Amniotic stem cell (primary cell): ENCODE data around the gene GAB2.
A peak's percentile ranks its signal among the peaks of the same experiment; 100 is the strongest.
"Not testable (repeated sequence)": the region's sequence is repeated elsewhere in the genome, so short reads cannot be mapped to it uniquely, and the experiment has no call there.

ENCODE experiments used
- DNase-seq: peaks from one replicate; lab custom pipeline; 2025; lab: John Stamatoyannopoulos, UW

Gene GAB2

DNA sequence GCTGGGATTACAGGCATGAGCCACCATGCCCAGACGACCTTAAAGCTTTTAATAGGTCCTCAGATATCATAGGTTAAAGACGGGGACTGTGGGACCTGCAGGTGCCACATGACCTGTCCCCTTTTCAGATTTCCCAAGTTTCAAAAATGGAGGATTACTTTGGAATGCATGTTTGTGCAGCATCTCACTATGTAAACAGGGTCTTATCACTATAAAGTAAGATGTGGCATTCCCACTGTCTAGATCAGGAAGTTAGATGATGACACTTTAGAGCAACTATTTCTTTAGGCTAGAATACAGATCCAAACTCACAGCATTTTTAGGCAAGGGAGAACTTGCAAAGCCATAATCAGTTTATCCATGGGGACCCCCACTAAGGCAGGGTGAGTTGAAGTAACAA, 136.1 kb downstream of the GAB2 start:
- DNase-seq, result no peak

DNA sequence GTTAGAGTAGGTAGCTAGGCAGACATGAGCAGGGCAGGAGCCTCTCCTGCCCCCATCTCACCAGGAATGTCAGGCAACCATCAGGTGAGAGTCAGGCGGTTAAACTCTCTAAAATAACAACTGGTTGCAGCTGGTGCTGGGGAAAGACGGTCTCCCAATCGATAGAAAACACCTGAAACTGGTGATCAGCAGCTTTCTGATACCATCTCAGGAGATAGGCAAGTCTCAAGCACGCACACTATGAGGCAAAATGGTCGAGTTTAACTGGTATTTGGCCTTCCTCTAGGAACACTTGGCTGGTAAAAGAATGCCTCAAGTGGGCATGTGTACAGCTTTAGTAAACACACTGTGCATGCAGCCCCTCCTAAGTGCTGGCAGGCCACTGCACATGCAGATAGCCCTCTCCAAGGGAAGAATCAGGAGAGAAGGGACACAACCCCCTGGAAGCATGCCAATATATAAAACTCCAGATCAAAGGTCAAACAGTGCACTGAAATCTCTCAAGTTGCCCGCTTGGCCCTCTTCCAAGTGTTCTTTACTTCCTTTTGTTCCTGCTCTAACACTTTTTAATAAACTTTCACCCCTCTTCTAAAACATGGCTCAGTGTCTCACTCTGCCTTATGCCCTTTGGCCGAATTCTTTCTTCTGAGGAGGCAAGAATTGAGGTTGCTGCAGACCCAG, 140.2 kb downstream of the GAB2 start:
- DNase-seq, result no peak

DNA sequence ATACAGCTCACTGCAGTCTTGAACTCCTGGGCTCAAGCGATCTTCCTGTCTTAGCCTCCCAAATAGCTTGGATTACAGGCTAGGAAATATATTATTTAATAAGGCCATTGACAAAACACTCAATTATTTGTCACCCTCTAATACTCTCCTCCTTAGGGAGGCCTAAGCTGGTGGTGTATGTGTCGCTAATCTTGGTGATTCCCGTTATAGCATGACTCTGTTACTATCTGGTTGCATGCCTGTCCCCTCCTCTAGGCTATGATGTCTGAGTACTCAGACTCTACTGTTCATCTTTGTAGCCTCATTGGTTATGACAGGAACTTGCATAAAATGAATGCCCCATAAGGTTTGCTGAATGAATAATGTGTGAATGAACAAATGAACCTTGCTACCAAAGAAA, 141.3 kb downstream of the GAB2 start:
- no peak for DNase-seq

DNA sequence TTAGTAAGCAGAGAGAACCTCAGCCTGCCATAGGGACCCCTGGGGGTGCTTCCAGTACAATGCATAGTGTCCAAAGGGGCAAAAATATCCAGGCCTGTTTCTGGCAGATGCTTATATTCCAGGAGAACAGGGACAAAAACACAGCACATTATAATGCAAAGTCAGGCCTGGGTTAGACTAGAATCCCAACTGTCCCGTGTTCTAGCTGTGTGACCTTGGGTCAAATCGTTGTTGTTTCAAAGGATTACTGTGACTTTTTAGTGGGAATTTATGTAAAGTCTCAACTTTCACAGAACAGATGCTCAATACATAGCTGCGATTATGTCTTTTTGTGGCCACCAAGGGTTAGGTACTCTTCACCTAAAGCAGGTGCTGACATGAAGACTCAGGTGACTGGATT, 142.9 kb downstream of the GAB2 start:
- DNase-seq, result no peak

DNA sequence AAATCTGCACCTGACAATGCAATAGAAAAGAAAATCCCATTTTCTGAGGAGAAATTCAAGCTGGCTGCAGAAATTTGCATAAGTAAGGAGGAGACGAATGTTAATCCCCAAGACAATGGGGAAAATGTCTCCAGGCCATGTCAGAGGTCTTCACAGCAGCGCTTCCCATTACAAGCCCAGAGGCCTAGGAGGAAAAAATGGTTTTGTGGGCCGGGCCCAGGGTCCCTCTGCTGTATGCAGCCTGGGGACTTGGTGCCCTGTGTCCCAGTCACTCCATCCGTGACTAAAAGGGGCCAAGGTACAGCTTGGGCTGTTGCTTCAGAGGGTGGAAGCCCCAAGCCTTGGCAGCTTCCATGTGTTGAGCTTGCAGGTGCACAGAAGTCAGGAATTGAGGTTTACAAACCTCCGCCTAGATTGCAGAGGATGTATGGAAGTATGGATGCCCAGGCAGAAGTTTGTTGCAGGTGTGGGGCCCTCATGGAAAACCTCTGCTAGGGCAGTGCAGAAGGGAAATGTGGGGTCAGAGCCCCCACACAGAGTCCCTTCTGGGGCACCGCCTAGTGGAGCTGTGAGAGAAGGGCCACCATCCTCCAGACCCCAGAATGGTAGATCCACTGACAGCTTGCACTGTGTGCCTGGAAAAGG, 144.9 kb downstream of the GAB2 start:
- DNase-seq, result not testable (repeated sequence)

DNA sequence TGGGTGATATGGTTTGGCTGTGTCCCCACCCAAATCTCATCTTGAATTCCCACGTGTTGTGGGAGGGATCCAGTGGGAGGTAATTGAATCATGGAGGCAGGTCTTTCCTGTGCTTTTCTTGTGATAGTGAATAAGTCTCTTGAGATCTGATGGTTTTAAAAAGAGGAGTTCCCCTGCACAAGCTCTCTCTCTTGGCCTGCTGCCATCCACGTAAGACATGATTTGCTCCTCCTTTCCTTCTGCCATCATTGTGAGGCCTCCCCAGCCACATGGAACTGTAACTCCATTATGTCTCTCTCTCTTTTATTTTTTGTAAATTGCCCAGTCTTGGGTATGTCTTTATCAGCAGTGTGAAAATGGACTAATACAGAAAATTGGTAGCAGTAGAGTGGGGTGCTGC, 145.8 kb downstream of the GAB2 start:
- DNase-seq, result not testable (repeated sequence)

DNA sequence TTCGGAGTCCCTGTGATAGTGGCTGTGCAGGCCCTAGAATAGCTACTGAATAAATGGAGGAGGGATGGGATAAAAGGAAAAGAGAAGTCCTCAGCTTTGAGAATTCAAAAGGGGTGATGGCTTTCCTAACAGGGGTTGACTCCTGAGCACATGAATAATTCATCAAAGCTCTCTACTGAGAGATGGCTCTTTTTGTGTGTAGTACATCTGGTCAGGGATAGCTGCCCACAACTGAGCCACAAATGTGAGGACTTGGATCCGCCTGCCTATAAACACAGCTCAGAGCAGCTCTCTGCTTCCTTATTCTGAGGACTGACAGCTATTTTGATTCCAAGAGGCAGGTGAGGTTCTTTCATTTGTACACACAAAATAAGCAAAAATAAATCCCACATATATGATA, 146.6 kb downstream of the GAB2 start:
- no peak for DNase-seq

DNA sequence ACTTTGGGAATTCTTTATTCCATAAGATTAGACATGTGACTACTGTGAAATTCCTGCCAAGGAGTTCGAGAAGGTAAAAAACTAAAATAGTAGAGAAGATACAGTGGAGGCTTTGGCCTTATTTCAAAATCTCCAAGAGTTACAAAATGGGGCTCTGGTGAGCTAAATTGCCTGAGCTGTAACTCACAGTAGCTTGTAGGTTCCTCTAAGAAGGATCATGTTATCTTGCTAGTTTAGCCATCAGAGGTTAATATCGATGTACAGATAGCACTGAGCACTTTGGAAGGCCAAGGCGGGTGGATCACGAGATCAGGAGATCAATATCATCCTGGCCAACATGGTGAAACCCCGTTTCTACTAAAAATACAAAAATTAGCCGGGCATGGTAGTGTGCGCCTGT, 147.8 kb downstream of the GAB2 start:
- no peak for DNase-seq

DNA sequence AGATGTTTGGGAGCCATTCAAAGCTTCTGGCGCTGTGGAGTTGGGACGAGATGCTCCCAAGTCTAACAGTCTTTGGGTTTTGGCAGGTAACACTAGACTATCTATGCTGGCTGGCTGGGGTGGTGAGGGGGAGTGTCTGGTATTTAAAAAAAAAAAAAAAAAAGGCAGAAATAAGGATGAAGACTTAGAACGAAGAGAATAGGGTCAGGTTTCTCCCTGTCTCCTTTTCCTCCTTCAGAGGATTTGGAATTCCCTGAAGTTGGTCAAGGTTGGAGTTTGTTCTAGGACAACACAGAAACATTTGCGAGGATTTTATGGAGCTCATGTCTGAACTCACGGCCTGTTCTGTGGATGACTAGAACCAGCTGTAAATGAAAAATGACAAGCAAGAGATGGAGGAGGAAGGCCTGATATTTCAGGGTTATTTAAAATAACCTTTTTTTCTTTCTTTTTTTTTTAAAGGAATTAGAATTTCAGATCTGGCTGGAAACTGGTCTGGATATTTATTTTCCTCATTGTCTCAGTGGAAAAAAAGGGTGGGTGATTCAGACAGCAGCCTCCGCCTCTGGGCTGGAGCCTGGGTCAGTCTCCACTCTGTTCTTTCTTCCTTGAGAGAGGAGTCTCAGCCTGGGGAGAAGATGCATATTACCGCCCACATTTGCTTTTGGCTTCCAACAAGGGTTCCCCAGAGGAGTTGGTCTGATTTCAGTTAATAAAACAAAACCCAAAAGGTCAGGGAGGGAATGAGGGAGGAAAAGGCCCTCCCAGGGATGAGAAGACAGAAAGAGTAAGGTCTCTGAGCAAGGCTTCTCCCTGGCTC, 148.8 kb downstream of the GAB2 start:
- DNase-seq, result no peak

DNA sequence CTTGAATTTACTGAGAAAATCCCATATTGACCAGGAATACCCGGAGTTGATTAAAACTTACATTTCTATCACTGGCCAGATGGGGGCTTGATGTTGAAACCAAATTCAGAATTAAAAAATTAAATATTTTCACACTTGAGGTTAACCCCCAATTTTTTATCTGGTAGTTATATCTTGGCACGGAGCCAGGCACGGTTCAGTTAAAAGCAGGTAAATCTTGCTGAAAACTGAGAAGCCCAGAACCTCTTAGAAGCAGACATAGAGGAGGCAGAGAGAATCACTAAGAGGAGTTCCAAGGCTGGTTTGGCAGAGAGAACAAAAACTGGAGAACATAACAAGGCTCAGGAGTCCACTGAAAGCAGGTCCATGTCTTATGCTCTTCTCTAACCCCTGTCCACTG, 151.2 kb downstream of the GAB2 start:
- DNase-seq, result no peak

DNA sequence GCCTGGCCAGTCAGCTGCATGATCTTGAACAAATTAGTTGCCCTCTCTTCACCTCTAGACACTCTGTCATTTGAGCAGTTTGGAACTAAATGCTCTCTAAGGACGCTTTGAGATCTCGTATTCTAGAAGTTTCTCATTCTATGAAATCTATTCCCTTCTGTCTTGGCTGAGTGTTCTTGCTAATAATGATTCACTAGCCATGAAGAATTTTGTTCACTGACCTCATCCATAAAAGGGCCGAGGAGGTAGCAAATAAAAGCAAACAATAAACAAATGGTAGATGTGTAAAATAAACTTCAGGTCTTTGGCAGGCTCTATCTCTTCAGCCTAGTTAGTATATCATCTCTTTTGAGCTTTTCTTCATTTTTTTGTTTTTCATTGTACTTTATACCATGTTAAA, 152.3 kb downstream of the GAB2 start:
- no peak for DNase-seq

DNA sequence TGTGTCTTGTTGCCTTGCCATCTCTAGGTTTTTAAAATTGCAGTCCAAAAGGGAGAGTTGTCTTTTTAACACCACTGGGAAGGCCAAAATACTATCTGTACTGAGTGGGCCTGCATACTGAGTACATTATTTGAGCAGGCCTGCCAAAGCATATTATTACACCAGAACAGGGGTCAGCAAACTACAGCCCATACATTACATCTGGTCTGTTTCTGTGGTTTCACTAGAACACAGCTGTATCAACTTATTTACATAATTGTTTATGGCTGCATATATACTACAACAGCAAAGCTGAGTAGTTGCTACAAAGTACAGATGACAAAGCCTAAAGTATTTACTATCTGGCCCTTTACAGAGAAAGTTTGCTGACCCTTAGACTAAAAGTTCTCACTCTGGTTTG, 154.9 kb downstream of the GAB2 start:
- no peak for DNase-seq

DNA sequence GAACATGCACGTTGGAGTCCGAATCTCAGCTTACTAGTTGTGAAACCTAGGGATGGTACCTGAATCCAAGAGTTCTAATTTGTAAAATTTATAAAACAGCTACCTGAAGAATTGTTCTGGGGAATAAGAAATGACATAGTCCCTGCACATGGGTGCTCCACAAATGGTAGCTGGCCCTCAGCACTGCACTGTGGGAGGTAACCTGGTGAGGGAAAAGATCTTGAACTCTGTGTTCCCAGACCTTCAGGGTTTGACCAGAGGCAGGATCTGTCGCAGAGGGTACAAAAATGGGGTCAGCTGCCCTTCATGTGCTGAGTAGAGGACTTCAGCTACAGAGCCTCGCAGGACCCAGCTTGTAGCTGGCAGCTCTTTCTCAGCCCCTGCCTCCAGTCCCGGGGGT, 155.4 kb downstream of the GAB2 start:
- no peak for DNase-seq

DNA sequence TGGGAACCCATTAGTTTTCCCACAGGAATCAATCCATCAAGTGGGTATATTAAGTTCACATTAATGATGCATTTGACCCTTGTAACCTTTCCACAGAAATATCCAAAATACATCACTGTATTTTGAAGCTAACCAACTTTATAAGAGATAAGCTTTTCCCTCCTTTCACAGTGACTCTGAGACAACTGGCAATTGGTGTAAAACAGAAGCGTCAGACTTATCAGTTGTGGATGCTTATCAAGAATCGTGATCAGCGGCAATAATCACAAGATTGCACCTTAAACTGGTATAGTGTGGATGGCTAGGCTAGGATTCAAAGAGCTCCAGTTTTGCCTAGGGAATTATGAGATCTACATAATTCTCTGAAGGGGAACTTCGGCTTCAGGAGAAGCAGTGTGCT, 155.8 kb downstream of the GAB2 start:
- DNase-seq, result no peak

DNA sequence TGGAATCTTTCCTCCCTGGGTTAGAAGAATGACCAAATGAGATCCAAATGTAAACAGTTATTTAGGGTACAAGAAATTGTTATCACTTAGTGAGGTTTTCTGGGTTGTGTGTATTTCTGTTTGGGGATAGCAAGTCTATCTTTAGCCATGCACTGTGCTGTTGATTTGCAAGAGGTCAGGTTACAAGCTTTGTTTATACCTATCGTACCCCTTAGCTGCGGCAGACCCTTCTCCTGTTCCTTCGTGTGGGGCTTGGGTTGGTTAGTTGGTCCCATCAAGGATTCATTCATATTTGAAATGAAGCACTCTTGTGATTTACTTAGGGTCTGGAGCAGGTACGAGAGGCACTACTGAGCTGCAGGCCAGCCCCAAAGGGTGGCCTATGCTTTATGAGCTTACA, 156.3 kb downstream of the GAB2 start:
- no peak for DNase-seq

DNA sequence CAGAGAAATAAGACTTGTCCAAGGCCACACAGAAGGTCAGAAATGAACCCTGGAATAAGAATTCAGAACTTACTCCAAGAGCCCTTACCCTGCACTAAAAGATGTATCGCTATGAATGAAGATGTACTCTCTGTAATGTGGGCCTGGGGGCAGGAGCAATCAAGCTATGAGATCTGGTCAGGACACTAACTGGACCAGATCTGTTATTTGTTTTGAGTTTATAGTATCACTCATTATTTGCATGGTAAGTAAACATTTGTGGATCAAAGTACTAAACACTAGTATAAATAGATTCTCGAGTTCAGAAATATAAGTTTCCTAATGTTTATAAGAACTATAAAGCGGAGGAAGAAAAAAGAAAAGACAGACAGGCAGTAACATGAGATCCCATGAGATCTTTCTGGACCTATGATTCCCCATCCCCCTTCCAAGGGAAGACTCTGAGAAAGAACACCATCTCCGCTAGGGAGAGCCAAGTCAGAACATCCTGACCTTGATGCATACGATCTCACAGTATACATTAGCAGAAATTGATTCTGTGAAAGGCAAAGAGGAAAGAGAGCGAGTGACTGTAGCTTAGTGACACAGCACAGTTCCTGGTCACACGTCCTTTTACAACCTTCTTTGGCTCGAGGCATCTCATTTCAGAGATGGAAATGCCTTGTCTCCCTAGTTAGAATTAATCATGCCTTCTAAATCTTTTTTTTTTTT, 157.7 kb downstream of the GAB2 start:
- no peak for DNase-seq

DNA sequence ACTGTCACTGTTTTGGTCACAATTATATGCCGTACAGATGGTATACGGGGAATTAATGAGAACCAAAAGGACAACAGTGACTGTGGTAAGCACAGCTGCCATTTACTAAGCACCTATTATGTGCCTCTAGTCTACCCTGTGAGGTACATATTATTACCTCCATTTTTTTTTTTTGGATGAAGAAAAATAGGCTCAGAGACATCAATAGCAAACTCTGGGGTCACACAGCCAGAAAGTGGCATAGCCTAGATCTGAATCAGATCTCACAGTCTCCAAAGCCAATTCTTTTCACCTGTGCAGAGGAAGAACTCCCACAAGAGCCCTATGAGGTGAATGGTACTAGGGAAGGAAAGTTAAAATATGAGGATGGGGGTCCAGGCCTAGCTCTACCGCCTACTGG, 160.0 kb downstream of the GAB2 start:
- DNase-seq, result no peak

DNA sequence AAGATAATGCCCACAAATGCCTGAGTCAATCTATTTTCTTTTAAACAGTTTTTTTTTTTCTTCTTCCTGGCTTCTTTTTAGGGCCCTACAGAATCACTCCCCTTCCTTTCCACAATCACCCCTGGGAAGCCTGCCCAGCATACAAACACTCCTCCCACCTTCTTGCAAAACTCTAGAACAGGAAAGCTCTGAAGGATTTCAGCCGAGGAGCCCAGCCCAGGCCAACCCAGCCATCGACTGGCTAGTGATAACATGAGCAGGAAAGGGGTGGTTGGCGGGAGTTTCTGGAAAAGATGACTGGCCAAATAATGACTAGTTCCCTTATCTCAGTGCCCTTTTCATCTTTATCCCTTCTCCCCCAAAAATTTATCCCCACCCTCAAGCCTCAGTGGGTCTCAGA, 160.7 kb downstream of the GAB2 start:
- peak; percentile 55 for DNase-seq

DNA sequence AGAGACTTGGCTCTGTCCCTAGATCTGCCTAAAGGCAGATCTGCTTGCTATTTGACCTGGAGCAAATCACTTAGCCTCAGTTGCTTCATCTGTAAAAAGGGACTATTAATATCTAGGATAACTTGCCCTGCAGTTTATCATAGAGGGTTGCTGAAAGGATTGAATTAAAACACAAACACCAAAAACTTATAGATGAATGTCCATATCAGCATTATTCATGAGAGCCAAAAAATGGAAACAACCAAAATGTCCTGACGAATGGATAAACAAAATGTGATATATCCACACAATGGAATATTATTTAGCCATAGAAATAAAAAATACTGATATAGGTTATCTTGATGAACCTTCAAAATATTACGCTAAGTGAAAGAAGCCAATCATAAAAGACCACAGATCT, 161.7 kb downstream of the GAB2 start:
- no peak for DNase-seq

DNA sequence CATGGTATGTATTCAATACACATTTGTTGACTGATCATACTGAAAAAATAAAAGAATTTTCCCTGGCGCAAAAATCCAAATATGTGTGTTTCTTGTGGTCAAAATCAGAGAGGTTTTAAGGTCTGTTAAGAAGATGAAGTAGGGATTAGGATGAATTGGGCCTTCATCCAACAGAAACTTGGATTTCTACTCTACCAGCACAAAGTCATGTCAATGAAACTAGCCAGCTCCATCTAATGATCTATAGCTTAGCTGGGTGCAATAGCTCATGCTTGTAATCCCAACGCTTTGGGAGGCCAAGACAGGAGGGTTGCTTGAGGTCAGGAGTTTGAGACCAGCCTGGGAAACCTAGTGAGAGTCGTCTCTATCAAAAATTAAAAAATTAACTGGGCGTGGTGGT, 163.4 kb downstream of the GAB2 start:
- no peak for DNase-seq

DNA sequence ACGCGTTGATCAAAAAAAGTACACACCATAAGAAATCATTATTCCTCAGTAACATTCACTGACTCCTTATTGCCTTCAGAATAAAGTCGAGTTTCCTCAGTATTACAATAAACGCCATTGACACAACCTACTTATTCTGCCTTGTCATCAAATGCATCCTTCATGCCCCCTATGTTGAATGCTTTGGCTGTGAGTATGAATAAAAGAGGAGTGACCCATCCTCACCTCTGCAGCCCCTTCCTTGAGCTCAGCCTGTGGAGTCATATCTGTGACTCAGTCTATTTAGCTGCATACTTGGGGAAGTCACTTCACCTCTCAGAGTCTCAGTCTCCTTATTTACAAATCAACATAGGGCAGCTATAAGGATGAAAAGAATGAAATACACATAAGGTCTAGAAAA, 163.8 kb downstream of the GAB2 start:
- DNase-seq, result no peak

DNA sequence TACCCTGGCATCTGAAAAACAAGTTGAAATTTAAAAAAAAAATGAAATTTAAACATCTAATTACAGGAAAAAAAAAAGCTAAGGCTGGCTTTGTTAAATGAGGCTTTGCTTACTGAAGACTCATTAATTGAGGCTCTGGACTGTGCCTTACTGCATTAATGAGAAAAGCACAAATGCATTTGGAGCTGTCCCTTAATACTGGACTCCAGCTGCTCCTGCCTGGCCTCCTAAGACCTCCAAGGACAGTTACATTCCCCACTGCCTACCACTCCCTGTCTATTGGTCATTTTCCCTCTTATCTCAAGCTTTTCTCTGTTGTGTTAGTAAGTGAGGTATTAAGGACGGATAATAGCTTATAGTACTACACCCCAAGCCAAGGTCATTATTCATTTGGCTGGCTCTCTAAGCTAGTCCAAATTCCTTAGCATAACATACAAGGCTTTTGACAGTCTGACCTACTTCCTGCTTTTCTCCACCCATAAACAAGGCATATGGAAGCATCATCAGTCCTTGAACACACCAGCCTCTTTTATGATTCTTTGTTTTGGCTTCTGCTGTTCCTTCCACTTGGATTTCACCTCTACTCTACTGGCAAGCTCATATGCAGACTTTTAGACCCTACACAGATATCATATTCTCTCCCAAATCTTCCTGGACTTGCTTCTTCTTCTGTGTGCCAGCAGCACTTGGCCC, 166.4 kb downstream of the GAB2 start:
- no peak for DNase-seq
